Osteocyte (in vitro differentiated cells): ENCODE measurements around the gene VIPR2. TPM values are rescaled to one million over a fixed set of nuclear protein-coding genes. Genes with fewer than 3 reads are reported as not detected.

Source experiments
- DNase-seq: peaks from one replicate; pipeline ENCODE4 v3.0.0; 2021; ENCODE audit warnings: mixed read lengths; ENCODE audit not compliant: unreplicated experiment; ENCODE audit errors: extremely low spot score
- H3K27ac Mint-ChIP-seq: one replicate; pipeline ENCODE4 v1.8.0; 2021; ENCODE audit warnings: mild to moderate bottlenecking, mixed read lengths; ENCODE audit not compliant: unreplicated experiment
- H3K27me3 Mint-ChIP-seq: one replicate; pipeline ENCODE4 v1.8.0; 2021; ENCODE audit warnings: mixed read lengths; ENCODE audit not compliant: unreplicated experiment
- H3K36me3 Mint-ChIP-seq: one replicate; pipeline ENCODE4 v1.8.0; 2021; ENCODE audit warnings: mixed read lengths; ENCODE audit not compliant: unreplicated experiment
- H3K4me1 Mint-ChIP-seq: one replicate; pipeline ENCODE4 v1.8.0; 2021; ENCODE audit warnings: mixed read lengths; ENCODE audit not compliant: unreplicated experiment
- H3K4me3 Mint-ChIP-seq: one replicate; pipeline ENCODE4 v1.8.0; 2021; ENCODE audit warnings: mild to moderate bottlenecking, moderate library complexity, mixed read lengths; ENCODE audit not compliant: unreplicated experiment
- H3K9me3 Mint-ChIP-seq: one replicate; pipeline ENCODE4 v1.8.0; 2021; ENCODE audit warnings: mixed read lengths; ENCODE audit not compliant: unreplicated experiment
- CTCF ChIP-seq: fragments of 200-600 bp; sonication (generic); IDR thresholded peaks from 2 replicates; pipeline ENCODE4 v1.5.0; 2021; ENCODE audit warnings: antibody characterized with exemption, mild to moderate bottlenecking, moderate library complexity
- total RNA-seq: library from RNA; stranded (reverse); gene quantifications from 2 replicates; pipeline ENCODE4 v1.2.1, GENCODE V29; 2021

Gene VIPR2
- total RNA-seq, 1 donor from 2014 or later = 0.19 TPM

DNA sequence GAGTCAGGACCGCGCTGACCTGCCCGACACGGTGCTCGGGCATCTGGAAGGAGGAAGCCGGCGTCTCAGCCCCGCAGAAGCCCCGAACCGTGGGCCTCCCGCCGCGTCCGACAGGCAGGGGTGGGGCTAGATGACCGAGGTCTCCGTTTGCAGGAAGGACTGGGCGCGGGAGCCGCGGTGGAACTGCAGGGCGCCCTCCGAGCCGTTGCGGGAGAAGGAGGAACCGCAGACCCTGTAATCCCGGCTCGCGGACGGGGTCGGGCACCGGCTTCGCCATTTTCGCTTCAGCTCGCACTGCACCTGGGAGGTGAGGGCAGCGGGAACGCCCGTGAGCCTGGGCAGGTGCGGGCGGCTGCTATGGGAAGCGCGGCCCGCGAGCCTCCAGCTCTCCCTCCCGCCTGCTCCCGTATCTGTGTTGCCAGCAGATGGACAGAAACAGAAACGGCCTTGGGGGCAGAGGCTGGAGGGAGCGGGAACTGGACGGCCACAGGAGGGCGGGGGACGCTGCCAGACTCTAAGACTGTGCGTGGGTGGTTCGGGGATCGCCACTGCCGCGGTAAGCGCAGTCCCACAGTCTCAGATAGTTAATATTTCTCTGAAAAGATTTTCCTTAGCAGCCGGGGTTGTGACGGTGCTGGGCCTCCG is 114.1 kb downstream of the VIPR2 start:
- Mint-ChIP-seq H3K27ac (no peak overlapping the region), H3K9me3 (no peaks in the 10 kb centered on the region), H3K4me1 (peaks cover 20% of the 10 kb centered on the region), H3K4me3 (peak overlapping the region; percentile 60), H3K36me3 (no peaks in the 10 kb centered on the region), H3K27me3 (peaks cover 26% of the 10 kb centered on the region)
- DNase-seq = peak; percentile 84
- peak; percentile 40 for TF ChIP-seq CTCF

DNA sequence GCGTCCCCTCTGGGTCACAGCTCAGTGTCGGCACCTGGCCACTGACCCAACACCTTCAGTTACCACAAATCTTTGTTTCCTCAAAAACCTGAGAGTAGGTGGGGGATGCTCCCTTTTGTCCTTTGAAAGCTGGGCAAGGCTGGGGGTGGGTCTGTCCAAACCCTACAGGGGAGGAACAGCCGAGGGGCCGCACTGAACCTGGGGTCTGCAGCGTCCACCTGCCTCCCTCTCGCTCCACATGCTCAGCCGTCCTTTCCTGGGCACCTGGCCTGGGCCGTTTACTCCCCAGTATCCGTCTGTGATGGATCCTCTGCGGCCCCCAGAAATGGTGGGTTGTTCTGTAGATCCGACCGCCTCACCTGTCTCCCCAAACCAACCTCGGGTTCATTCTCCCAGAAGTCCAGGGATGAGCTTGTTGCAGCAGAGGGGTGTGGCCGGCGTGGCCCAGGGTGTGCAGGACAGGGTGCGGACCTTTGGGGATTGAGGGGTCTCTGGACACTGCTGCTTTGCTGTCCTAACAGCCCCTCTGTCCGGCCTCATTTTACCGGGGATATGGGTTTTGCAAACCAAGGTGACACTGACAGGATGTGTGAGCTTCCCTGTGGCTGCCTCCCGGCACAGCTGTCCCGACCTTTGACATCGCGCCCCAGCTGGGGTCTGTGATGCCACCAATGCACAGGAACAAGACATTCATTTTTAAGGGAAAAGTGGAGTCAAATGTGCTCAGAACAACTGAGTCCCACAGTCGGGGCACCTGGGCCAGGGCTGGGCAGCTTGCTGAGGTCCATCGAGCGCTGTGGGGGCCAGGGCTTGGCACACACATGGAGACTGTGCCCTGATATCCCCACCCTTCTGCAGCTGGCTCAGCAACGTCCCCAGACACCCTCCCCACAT is 115.9 kb downstream of the VIPR2 start:
- Mint-ChIP-seq H3K9me3 (no peaks in the 10 kb centered on the region), H3K4me3 (no peak overlapping the region), H3K4me1 (peaks cover 20% of the 10 kb centered on the region), H3K36me3 (no peaks in the 10 kb centered on the region), H3K27ac (no peak overlapping the region), H3K27me3 (peaks cover 28% of the 10 kb centered on the region)
- no peak for TF ChIP-seq CTCF
- peak; percentile 83 for DNase-seq

DNA sequence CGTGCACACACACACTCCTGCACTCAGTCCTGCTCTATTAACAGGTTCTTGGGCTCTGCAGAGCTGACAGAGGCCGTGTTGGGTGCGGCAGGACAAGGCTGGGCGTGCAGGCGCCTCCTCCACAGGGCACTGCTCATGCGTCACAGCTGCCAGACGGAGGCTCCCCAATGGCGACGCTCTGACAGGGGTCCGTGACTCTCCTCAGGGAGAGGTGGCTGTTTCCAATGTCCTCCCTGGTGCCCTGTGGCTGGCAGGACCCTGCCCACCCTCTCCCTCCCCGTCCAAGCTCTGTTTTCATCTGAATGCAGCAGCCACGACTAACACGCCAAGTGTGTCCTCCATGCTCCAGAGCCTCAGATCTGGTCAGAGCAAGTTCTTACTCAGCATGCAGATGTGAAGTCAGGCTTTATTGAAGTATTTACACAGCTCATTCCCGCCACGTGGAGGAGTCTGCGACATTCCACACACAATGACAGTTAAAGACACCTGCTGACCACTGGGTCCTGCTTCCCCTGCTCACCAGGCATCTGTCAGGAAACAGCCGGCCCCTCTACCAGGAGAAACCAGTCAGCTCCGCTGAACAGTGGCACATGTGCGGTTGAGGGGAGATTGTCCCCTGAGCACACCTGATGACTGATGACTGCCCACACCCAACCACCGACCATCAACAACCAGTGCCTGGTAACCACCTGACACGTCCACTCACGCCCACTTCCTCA is 116.7 kb downstream of the VIPR2 start:
- H3K27ac Mint-ChIP-seq = no peak overlapping the region
- no peaks in the 10 kb centered on the region for H3K36me3 Mint-ChIP-seq
- no peak for TF ChIP-seq CTCF
- H3K4me1 Mint-ChIP-seq = peaks cover 20% of the 10 kb centered on the region
- peak; percentile 57 for DNase-seq
- peaks cover 28% of the 10 kb centered on the region for H3K27me3 Mint-ChIP-seq
- no peaks in the 10 kb centered on the region for H3K9me3 Mint-ChIP-seq
- no peak overlapping the region for H3K4me3 Mint-ChIP-seq

DNA sequence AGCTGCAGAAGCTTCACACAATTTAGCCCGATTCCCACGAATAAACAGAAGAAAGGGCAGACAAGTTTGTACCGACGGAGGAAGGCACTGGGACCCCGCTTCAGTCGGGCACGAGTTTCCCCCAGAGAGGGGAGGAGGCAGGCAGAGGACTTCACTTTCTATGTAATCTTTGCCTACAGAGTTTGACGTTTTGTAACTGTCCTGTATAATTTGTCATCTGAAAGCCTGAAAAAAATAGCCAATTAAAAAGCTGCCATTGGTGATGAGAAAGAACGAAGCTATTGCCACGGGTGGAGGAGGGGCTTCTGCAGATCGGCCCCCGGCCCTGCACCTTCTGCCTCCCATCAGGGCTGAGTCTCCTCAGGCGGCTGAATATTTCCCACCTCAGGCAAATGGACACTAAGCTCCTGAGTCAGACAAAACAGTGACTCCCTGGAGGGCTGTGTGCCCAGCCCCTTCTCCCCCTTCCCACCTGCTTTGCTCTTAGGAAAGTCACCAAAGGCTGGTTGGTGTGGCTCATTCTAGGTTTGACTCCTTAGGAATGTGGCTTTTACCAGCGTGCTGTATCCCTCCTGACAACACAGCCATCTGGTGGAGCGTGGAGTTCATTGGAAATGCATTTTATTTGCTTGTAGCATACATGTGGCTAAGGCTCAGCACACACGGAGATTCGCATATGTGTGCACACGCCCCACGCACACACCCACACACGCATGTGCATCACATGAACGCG is 117.4 kb downstream of the VIPR2 start:
- no peaks in the 10 kb centered on the region for H3K36me3 Mint-ChIP-seq
- DNase-seq = peak; percentile 53
- H3K4me3 Mint-ChIP-seq = no peak overlapping the region
- no peaks in the 10 kb centered on the region for H3K9me3 Mint-ChIP-seq
- TF ChIP-seq CTCF = peak; percentile 13
- peaks cover 24% of the 10 kb centered on the region for H3K4me1 Mint-ChIP-seq
- peak overlapping the region; percentile 64 for H3K27ac Mint-ChIP-seq
- peaks cover 28% of the 10 kb centered on the region for H3K27me3 Mint-ChIP-seq
